ENCODE measurements around the gene LPIN1. TPM values are rescaled to one million over a fixed set of nuclear protein-coding genes. Genes with fewer than 3 reads are reported as not detected.
A peak's percentile ranks its signal among the peaks of the same experiment; 100 is the strongest.

Gene LPIN1
- total and polyA plus RNA-seq, 2 experiments from 2014 or later: 34.5 to 35.3 TPM

DNA sequence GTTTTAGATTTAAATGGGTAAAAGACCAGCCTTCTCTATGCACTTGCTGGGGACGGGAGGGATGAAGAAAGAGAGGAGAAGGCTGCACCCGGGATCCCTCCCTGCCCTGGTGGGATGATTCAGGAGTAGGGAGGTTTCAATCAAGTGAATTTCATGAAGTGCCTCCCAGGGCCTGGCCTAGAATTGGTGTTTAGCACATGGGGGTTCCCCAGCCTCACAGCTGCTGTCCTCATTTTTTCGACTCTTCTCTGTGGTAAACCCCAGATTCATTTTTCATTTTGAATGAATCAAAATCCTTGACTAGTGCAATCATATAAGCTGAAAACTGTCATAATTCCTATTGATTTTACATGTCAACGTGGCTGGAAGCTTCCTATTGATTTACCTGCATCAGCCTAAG lies 81.1 kb downstream of the LPIN1 start:
- peaks cover 23% of the 10 kb centered on the region for H3K4me1 ChIP-seq (ENCODE audit: insufficient read depth)
- no peak overlapping the region for H3K4me3 ChIP-seq
- H3K9me2 ChIP-seq (replicated peaks; ENCODE audit: insufficient read depth): no peaks in the 10 kb centered on the region
- no peaks in the 10 kb centered on the region for H3K79me2 ChIP-seq
- H3K4me2 ChIP-seq: no peak overlapping the region
- H3K9me3 ChIP-seq (ENCODE audit: low read depth): no peaks in the 10 kb centered on the region
- H3K27ac ChIP-seq: no peak overlapping the region
- WGBS (ENCODE audit: low lambda C conversion rate, missing lambda C conversion rate): 94% methylated on average over 4 of the region's 4 CpGs
- H2AFZ ChIP-seq: no peak overlapping the region
- H3K36me3 ChIP-seq (replicated peaks; ENCODE audit: insufficient read depth, low read depth): no peaks in the 10 kb centered on the region
- H4K20me1 ChIP-seq (ENCODE audit: insufficient read depth, poor library complexity, severe bottlenecking): no peaks in the 10 kb centered on the region
- no peaks in the 10 kb centered on the region for H3K27me3 ChIP-seq
- no peak for TF ChIP-seq EZH2 (IDR thresholded peaks at IDR 0.05; ENCODE audit: borderline replicate concordance)
- no peak for TF ChIP-seq EZH2phosphoT487 (IDR thresholded peaks at IDR 0.05; ENCODE audit: low read depth, severe bottlenecking, unreplicated experiment)
- TF ChIP-seq CTCF (IDR thresholded peaks at IDR 0.05; ENCODE audit: poor library complexity): no peak
- DNase-seq (ENCODE audit: low spot score): no peak

DNA sequence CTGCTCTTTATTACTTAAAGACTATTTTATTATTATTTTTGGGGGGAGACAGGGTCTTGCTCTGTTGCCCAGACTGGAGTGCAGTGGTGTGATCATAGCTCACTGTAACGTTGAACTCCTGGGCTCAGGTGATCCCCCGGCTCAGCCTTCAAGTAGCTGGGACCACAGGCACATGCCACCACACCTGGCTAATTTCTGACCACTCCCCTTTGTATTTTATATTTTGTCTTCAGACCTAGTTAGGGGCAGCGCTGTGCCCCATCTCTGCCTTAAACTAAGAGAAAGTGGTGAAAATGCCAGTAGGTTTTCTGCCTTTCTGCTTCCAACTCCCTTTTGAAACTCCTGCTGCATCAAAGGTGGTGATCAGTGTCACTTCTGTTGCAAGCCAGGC lies 82.5 kb downstream of the LPIN1 start:
- no peaks in the 10 kb centered on the region for H3K9me3 ChIP-seq (ENCODE audit: low read depth)
- WGBS (ENCODE audit: low lambda C conversion rate, missing lambda C conversion rate): 93% methylated on average over 3 of the region's 3 CpGs
- H3K9me2 ChIP-seq (replicated peaks; ENCODE audit: insufficient read depth): no peaks in the 10 kb centered on the region
- DNase-seq (ENCODE audit: low spot score): no peak
- no peaks in the 10 kb centered on the region for H4K20me1 ChIP-seq (ENCODE audit: insufficient read depth, poor library complexity, severe bottlenecking)
- no peaks in the 10 kb centered on the region for H3K79me2 ChIP-seq
- no peaks in the 10 kb centered on the region for H3K36me3 ChIP-seq (replicated peaks; ENCODE audit: insufficient read depth, low read depth)
- peak overlapping the region; percentile 88 for H3K27ac ChIP-seq
- TF ChIP-seq EZH2 (IDR thresholded peaks at IDR 0.05; ENCODE audit: borderline replicate concordance): no peak
- no peak for TF ChIP-seq CTCF (IDR thresholded peaks at IDR 0.05; ENCODE audit: poor library complexity)
- TF ChIP-seq EZH2phosphoT487 (IDR thresholded peaks at IDR 0.05; ENCODE audit: low read depth, severe bottlenecking, unreplicated experiment): no peak
- no peak overlapping the region for H2AFZ ChIP-seq
- no peak overlapping the region for H3K4me2 ChIP-seq
- no peaks in the 10 kb centered on the region for H3K27me3 ChIP-seq
- no peak overlapping the region for H3K4me3 ChIP-seq
- peaks cover 19% of the 10 kb centered on the region for H3K4me1 ChIP-seq (ENCODE audit: insufficient read depth)

DNA sequence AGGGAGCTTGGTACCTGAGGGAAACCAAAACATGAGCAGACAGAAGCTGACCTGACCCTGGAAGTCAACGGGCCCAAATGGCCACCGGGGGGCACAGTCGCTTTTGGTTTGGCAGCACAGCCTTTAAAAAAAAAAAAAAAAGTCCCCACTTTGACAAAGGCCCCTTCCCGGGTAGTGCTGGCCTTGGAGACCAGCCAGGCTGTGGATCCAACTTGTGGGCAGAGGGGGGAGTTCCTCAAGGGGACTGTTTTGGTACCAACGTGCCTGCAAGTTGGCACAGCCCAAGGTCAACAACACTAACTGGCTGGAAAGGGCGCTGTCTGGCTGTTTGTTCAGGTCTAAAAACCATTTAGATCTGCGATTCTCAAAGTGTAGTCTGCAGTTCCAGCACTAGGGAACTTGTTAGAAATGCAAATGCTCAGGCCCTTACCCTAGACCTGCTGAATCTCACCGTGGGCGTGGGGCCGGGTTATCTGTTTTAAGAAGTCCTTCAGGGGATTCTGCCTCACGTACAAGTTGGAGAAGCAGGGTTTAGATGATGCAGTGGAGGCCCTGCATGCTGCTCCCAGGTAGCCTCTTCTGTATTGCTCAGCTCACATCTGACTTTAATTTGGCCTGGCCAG lies 83.0 kb downstream of the LPIN1 start:
- TF ChIP-seq EZH2 (IDR thresholded peaks at IDR 0.05; ENCODE audit: borderline replicate concordance) (no peak), CTCF (IDR thresholded peaks at IDR 0.05; ENCODE audit: poor library complexity) (peak; percentile 47)
- Histone ChIP-seq H4K20me1 (ENCODE audit: insufficient read depth, poor library complexity, severe bottlenecking) (no peaks in the 10 kb centered on the region), H3K4me2 (peak overlapping the region; percentile 73), H3K9me3 (ENCODE audit: low read depth) (no peaks in the 10 kb centered on the region), H3K27me3 (no peaks in the 10 kb centered on the region), H3K9me2 (replicated peaks; ENCODE audit: insufficient read depth) (no peaks in the 10 kb centered on the region), H3K27ac (peak overlapping the region; percentile 88), H3K79me2 (no peaks in the 10 kb centered on the region), H3K4me1 (ENCODE audit: insufficient read depth) (peaks cover 19% of the 10 kb centered on the region), H3K36me3 (replicated peaks; ENCODE audit: insufficient read depth, low read depth) (no peaks in the 10 kb centered on the region), H3K4me3 (no peak overlapping the region), H2AFZ (no peak overlapping the region)
- 22% methylated on average over 11 of the region's 11 CpGs for WGBS (ENCODE audit: low lambda C conversion rate, missing lambda C conversion rate)
- peak; percentile 63 for DNase-seq (ENCODE audit: low spot score)
